Caco-2 (cell line): Measurements from ENCODE around the gene LDLRAD4. TPM values are rescaled to one million over a fixed set of nuclear protein-coding genes. Genes with fewer than 3 reads are reported as not detected.

ENCODE experiments used
- BruUV-seq: library from RNA; stranded (reverse); fragments of 400-500 nt; replicated peaks from 2 replicates; lab custom pipeline; 2021; lab: Mats Ljungman, UMichigan
- CTCF ChIA-PET: fragments of 300-600 bp; sonication (Branson Sonifier 250); formaldehyde crosslinking; loops from one replicate; lab custom pipeline; 2022; ENCODE audit warnings: antibody characterized with exemption; lab: Charles Lee
- POLR2A ChIA-PET: fragments of 300-600 bp; sonication (Branson Sonifier 250); formaldehyde crosslinking; loops from one replicate; lab custom pipeline; 2022; ENCODE audit warnings: antibody characterized with exemption; lab: Charles Lee
- DNase-seq, 2 experiments: peaks; one replicate each; pipeline versions ENCODE4 v3.0.0 to v3.0.0-alpha.2; 2020 to 2022
- H3K27me3 ChIP-seq: replicated peaks from 2 replicates; pipeline ENCODE4 v1.6.0; 2011; ENCODE audit warnings: low read length; ENCODE audit not compliant: control insufficient read depth, insufficient read depth
- H3K36me3 ChIP-seq: 2 replicates; pipeline ENCODE4 v1.5.1; 2011; ENCODE audit warnings: low read length; ENCODE audit not compliant: control insufficient read depth, insufficient read depth
- H3K4me1 ChIP-seq: fragments of 250-450 bp; sonication (Bioruptor Pico); 2 replicates; pipeline ENCODE4 v1.5.1; 2020; ENCODE audit warnings: mild to moderate bottlenecking
- H3K4me3 ChIP-seq: 2 replicates; pipeline ENCODE4 v1.5.1; 2011; ENCODE audit warnings: low read depth, mild to moderate bottlenecking, control low read depth, low read length
- H3K9me3 ChIP-seq: fragments of 250-450 bp; sonication (Bioruptor Pico); 2 replicates; pipeline ENCODE4 v1.5.1; 2020; ENCODE audit warnings: mild to moderate bottlenecking, moderate library complexity
- H3K27ac Mint-ChIP-seq: one replicate; pipeline ENCODE4 v1.8.0; 2022; ENCODE audit warnings: mixed read lengths; ENCODE audit not compliant: unreplicated experiment
- H3K27me3 Mint-ChIP-seq: one replicate; pipeline ENCODE4 v1.8.0; 2022; ENCODE audit warnings: mixed read lengths; ENCODE audit not compliant: insufficient read depth, unreplicated experiment
- H3K36me3 Mint-ChIP-seq: one replicate; pipeline ENCODE4 v1.8.0; 2022; ENCODE audit warnings: mild to moderate bottlenecking, mixed read lengths; ENCODE audit not compliant: insufficient read depth, unreplicated experiment
- H3K4me1 Mint-ChIP-seq: one replicate; pipeline ENCODE4 v1.8.0; 2022; ENCODE audit warnings: low read depth, mixed read lengths; ENCODE audit not compliant: unreplicated experiment
- H3K4me3 Mint-ChIP-seq: one replicate; pipeline ENCODE4 v1.8.0; 2022; ENCODE audit warnings: mild to moderate bottlenecking, moderate library complexity, mixed read lengths; ENCODE audit not compliant: unreplicated experiment
- H3K9me3 Mint-ChIP-seq: one replicate; pipeline ENCODE4 v1.8.0; 2022; ENCODE audit warnings: mixed read lengths; ENCODE audit not compliant: unreplicated experiment
- CTCF ChIP-seq, 2 experiments: fragments of 200-600 bp in 1 of 2; IDR thresholded peaks; 1 replicate in 1 of 2; 2 replicates in 1 of 2; pipeline versions ENCODE4 v1.5.1 to v1.8.0; 2011 to 2022; ENCODE audit warnings: antibody characterized with exemption in 1 of 2, control low read depth in 1 of 2, inconsistent platforms in 1 of 2, low read depth in 1 of 2, low read length in 1 of 2, mild to moderate bottlenecking in 1 of 2, moderate library complexity in 1 of 2; ENCODE audit not compliant: insufficient read depth in 1 of 2, severe bottlenecking in 1 of 2, unreplicated experiment in 1 of 2
- intact Hi-C: fragments of 100-400 bp; cut with micrococcal nuclease; formaldehyde crosslinking; loops from one replicate; pipeline ENCODE4 v1.10.0; 2022; ENCODE audit not compliant: unreplicated experiment
- total RNA-seq: library from RNA; stranded (reverse); gene quantifications from 2 replicates; pipeline ENCODE4 v1.2.3, GENCODE V29; 2022

LDLRAD4 gene
- total RNA-seq, 1 experiment from 2014 or later = 1.2 TPM

- CTCF ChIA-PET = no interaction called here
- Mint-ChIP-seq H3K27me3 (peaks cover 4% of the 10 kb centered on the region), H3K4me3 (no peak overlapping the region), H3K9me3 (peaks cover 10% of the 10 kb centered on the region), H3K36me3 (no peaks in the 10 kb centered on the region), H3K27ac (no peak overlapping the region), H3K4me1 (no peaks in the 10 kb centered on the region)
- Histone ChIP-seq H3K36me3 (no peaks in the 10 kb centered on the region), H3K9me3 (peaks cover 5% of the 10 kb centered on the region; the same call in 1 of the 2 replicates), H3K4me3 (no peak overlapping the region), H3K27me3 (no peaks in the 10 kb centered on the region; the same call in 1 of the 2 replicates), H3K4me1 (no peaks in the 10 kb centered on the region)
- intact Hi-C loops = no loop called here
- no TSS peak for BruUV-seq
- no peak for TF ChIP-seq CTCF (IDR thresholded peaks at IDR 0.05; ENCODE audit: insufficient read depth in 1 of 2, low read depth in 1 of 2, low read length in 1 of 2, severe bottlenecking in 1 of 2, unreplicated experiment in 1 of 2)
- no peak for DNase-seq
- POLR2A ChIA-PET = no interaction called here
These were observed 420.4 kb downstream of the LDLRAD4 start for GRCh38 chr18:13638719-13639595.

- BruUV-seq = no TSS peak
- no peak overlapping the region for H3K27ac Mint-ChIP-seq
- TF ChIP-seq CTCF (IDR thresholded peaks at IDR 0.05; ENCODE audit: insufficient read depth in 1 of 2, low read depth in 1 of 2, low read length in 1 of 2, severe bottlenecking in 1 of 2, unreplicated experiment in 1 of 2) = no peak
- Histone ChIP-seq H3K27me3 (no peaks in the 10 kb centered on the region; the same call in 1 of the 2 replicates), H3K36me3 (no peaks in the 10 kb centered on the region), H3K9me3 (no peaks in the 10 kb centered on the region), H3K4me3 (no peak overlapping the region), H3K4me1 (no peaks in the 10 kb centered on the region)
- H3K4me1 Mint-ChIP-seq = no peaks in the 10 kb centered on the region
- H3K4me3 Mint-ChIP-seq = no peak overlapping the region
- no peaks in the 10 kb centered on the region for H3K27me3 Mint-ChIP-seq
- no peaks in the 10 kb centered on the region for H3K36me3 Mint-ChIP-seq
- ChIA-PET CTCF (no interaction called here), POLR2A (no interaction called here)
- DNase-seq = no peak
- peaks cover 10% of the 10 kb centered on the region for H3K9me3 Mint-ChIP-seq
- intact Hi-C loops = no loop called here
These were observed 421.8 kb downstream of the LDLRAD4 start for GRCh38 chr18:13640266-13640860.

- DNase-seq = no peak
- no TSS peak for BruUV-seq
- Mint-ChIP-seq H3K4me1 (no peaks in the 10 kb centered on the region), H3K9me3 (peaks cover 10% of the 10 kb centered on the region), H3K36me3 (no peaks in the 10 kb centered on the region), H3K27ac (no peak overlapping the region), H3K27me3 (no peaks in the 10 kb centered on the region), H3K4me3 (no peak overlapping the region)
- H3K4me3 ChIP-seq = no peak overlapping the region
- H3K27me3 ChIP-seq = no peaks in the 10 kb centered on the region; the same call in 1 of the 2 replicates
- intact Hi-C loops = no loop called here
- H3K36me3 ChIP-seq = no peaks in the 10 kb centered on the region
- CTCF ChIA-PET = no interaction called here
- no peaks in the 10 kb centered on the region for H3K4me1 ChIP-seq
- POLR2A ChIA-PET = no interaction called here
- TF ChIP-seq CTCF (IDR thresholded peaks at IDR 0.05; ENCODE audit: insufficient read depth in 1 of 2, low read depth in 1 of 2, low read length in 1 of 2, severe bottlenecking in 1 of 2, unreplicated experiment in 1 of 2) = no peak
- H3K9me3 ChIP-seq = no peaks in the 10 kb centered on the region
These were observed 423.2 kb downstream of the LDLRAD4 start for GRCh38 chr18:13641551-13642439.
